SK-N-SH treated with all-trans-retinoic acid at 6 μM for 48 hours (cell line): ENCODE data around the gene SEL1L3.

Experiments
- ATAC-seq: fragments of 200-7000 bp; cut with Tn5 transposase; 3 replicates; pipeline ENCODE4 v1.9.1; 2020; ENCODE audit warnings: mild to moderate bottlenecking, moderate library complexity
- ARNTL ChIP-seq: fragments of 450-650 bp; formaldehyde crosslinking; IDR thresholded peaks from 2 replicates; pipeline ENCODE4 v1.5.0; 2020; ENCODE audit warnings: low read depth, mild to moderate bottlenecking, moderate library complexity, borderline replicate concordance
- BACH2 ChIP-seq: fragments of 250-450 bp; sonication (Bioruptor Pico); IDR thresholded peaks from 2 replicates; pipeline ENCODE4 v1.9.0; 2021; ENCODE audit warnings: mild to moderate bottlenecking, borderline replicate concordance
- CSDC2 ChIP-seq: fragments of 250-450 bp; sonication (Bioruptor Pico); IDR thresholded peaks from 2 replicates; pipeline ENCODE4 v1.5.0; 2020; ENCODE audit warnings: mild to moderate bottlenecking, moderate library complexity
- ESRRG ChIP-seq: fragments of 250-450 bp; sonication (Bioruptor Pico); IDR thresholded peaks from 2 replicates; pipeline ENCODE4 v1.6.1; 2021; ENCODE audit warnings: mild to moderate bottlenecking
- GLIS3 ChIP-seq: fragments of 250-450 bp; sonication (Bioruptor Pico); IDR thresholded peaks from 2 replicates; pipeline ENCODE4 v1.5.0; 2020; ENCODE audit warnings: mild to moderate bottlenecking, moderate library complexity
- ISL1 ChIP-seq: fragments of 250-450 bp; sonication (Bioruptor Pico); IDR thresholded peaks from 2 replicates; pipeline ENCODE4 v2.1.2; 2022; ENCODE audit warnings: mild to moderate bottlenecking, moderate library complexity
- OSR1 ChIP-seq: fragments of 250-450 bp; sonication (Bioruptor Pico); IDR thresholded peaks from 2 replicates; pipeline ENCODE4 v1.8.0; 2022; ENCODE audit warnings: moderate library complexity, mild to moderate bottlenecking, inconsistent platforms
- PPARA ChIP-seq: fragments of 250-450 bp; sonication (Bioruptor Pico); IDR thresholded peaks from 2 replicates; pipeline ENCODE4 v1.5.0; 2020; ENCODE audit warnings: mild to moderate bottlenecking, borderline replicate concordance
- SNAI2 ChIP-seq: fragments of 250-450 bp; sonication (Bioruptor Pico); IDR thresholded peaks from 2 replicates; pipeline ENCODE4 v1.5.0; 2020; ENCODE audit warnings: mild to moderate bottlenecking, moderate library complexity
- TCF4 ChIP-seq: fragments of 250-450 bp; sonication (Bioruptor Pico); IDR thresholded peaks from 2 replicates; pipeline ENCODE4 v1.8.0; 2021; ENCODE audit warnings: mild to moderate bottlenecking, moderate library complexity, borderline replicate concordance
- ZC3H10 ChIP-seq: fragments of 250-450 bp; sonication (Bioruptor Pico); IDR thresholded peaks from 2 replicates; pipeline ENCODE4 v1.5.1; 2021; ENCODE audit warnings: mild to moderate bottlenecking, moderate library complexity
- ZFP30 ChIP-seq: fragments of 450-650 bp; formaldehyde crosslinking; IDR thresholded peaks from 2 replicates; pipeline ENCODE4 v1.5.0; 2022; ENCODE audit warnings: mild to moderate bottlenecking, moderate library complexity
- ZNF565 ChIP-seq: fragments of 450-650 bp; formaldehyde crosslinking; conservative IDR thresholded peaks from 2 replicates; pipeline ENCODE4 v1.5.0; 2020; ENCODE audit warnings: low read depth, mild to moderate bottlenecking, moderate library complexity
- ZNF70 ChIP-seq: fragments of 450-650 bp; formaldehyde crosslinking; IDR thresholded peaks from 2 replicates; pipeline ENCODE4 v1.5.0; 2020; ENCODE audit warnings: mild to moderate bottlenecking, moderate library complexity
- ZNF8 ChIP-seq: fragments of 450-650 bp; formaldehyde crosslinking; IDR thresholded peaks from 2 replicates; pipeline ENCODE4 v1.5.0; 2020; ENCODE audit warnings: mild to moderate bottlenecking, moderate library complexity
- TF ChIP-seq, protein P1 (sequence below): fragments of 250-450 bp; sonication (Bioruptor Pico); IDR thresholded peaks from 2 replicates; pipeline ENCODE4 v1.5.0; 2020; ENCODE audit warnings: mild to moderate bottlenecking, moderate library complexity
- TF ChIP-seq, protein P2 (sequence below): fragments of 250-450 bp; sonication (Bioruptor Pico); IDR thresholded peaks from 2 replicates; pipeline ENCODE4 v1.8.0; 2021; ENCODE audit warnings: low read depth, mild to moderate bottlenecking, moderate library complexity, borderline replicate concordance
- TF ChIP-seq, protein P3 (sequence below): fragments of 250-450 bp; sonication (Bioruptor Pico); IDR thresholded peaks from 2 replicates; pipeline ENCODE4 v1.8.0; 2020; ENCODE audit warnings: mild to moderate bottlenecking, moderate library complexity, borderline replicate concordance
- TF ChIP-seq, protein P4 (sequence below): fragments of 250-450 bp; sonication (Bioruptor Pico); IDR thresholded peaks from 2 replicates; pipeline ENCODE4 v1.5.1; 2020; ENCODE audit warnings: low read depth, mild to moderate bottlenecking, moderate library complexity

The SEL1L3 gene

DNA sequence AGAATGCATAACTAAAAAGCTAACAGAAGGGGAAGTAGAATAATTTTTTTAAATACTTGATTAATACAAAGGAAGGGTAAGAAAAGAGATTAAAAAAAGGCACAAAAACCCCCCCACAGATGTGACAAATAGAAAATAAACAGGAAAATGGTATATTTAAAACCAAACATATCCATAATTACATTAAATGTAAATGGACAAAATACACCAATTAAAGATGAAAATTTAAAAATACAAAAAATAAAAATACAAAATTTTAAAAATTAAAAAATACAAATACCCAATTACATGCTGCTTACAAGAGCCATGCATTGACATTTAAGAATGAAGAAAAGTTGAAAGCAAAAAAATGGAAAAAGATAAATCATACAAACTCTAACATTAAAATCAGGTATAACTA, 86.0 kb downstream of the SEL1L3 start:
- TF ChIP-seq ZNF8 (CRISPR knock-in tag) (no peak), ISL1 (CRISPR knock-in tag) (no peak)
- TF ChIP-seq, protein P1, sequence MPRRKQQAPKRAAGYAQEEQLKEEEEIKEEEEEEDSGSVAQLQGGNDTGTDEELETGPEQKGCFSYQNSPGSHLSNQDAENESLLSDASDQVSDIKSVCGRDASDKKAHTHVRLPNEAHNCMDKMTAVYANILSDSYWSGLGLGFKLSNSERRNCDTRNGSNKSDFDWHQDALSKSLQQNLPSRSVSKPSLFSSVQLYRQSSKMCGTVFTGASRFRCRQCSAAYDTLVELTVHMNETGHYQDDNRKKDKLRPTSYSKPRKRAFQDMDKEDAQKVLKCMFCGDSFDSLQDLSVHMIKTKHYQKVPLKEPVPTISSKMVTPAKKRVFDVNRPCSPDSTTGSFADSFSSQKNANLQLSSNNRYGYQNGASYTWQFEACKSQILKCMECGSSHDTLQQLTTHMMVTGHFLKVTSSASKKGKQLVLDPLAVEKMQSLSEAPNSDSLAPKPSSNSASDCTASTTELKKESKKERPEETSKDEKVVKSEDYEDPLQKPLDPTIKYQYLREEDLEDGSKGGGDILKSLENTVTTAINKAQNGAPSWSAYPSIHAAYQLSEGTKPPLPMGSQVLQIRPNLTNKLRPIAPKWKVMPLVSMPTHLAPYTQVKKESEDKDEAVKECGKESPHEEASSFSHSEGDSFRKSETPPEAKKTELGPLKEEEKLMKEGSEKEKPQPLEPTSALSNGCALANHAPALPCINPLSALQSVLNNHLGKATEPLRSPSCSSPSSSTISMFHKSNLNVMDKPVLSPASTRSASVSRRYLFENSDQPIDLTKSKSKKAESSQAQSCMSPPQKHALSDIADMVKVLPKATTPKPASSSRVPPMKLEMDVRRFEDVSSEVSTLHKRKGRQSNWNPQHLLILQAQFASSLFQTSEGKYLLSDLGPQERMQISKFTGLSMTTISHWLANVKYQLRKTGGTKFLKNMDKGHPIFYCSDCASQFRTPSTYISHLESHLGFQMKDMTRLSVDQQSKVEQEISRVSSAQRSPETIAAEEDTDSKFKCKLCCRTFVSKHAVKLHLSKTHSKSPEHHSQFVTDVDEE (CRISPR knock-in tag): no peak
- TF ChIP-seq, protein P2, sequence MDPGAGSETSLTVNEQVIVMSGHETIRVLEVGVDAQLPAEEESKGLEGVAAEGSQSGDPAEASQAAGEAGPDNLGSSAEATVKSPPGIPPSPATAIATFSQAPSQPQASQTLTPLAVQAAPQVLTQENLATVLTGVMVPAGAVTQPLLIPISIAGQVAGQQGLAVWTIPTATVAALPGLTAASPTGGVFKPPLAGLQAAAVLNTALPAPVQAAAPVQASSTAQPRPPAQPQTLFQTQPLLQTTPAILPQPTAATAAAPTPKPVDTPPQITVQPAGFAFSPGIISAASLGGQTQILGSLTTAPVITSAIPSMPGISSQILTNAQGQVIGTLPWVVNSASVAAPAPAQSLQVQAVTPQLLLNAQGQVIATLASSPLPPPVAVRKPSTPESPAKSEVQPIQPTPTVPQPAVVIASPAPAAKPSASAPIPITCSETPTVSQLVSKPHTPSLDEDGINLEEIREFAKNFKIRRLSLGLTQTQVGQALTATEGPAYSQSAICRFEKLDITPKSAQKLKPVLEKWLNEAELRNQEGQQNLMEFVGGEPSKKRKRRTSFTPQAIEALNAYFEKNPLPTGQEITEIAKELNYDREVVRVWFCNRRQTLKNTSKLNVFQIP: no peak
- no peak for ATAC-seq

DNA sequence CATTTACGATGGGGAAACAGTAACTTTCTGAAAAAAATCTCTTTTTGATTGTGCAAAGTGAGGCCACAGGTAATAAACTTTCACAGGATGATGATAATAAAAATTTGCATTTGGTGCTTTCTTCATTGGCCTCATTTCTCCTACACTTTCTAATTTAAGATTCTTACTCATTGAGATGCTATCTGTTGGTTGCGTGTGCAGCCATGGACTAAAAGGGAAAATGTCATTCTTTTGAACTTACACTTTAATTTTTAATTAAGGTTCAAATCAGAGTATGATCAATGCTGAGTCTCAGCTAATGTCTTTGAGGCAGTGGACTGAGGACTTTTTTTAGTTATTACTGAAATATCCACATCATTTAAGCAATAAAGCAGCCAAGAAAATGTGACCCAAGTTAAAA, 87.6 kb downstream of the SEL1L3 start:
- TF ChIP-seq ISL1 (CRISPR knock-in tag) (no peak), CSDC2 (CRISPR knock-in tag) (no peak), OSR1 (CRISPR knock-in tag) (no peak), SNAI2 (CRISPR knock-in tag) (no peak), BACH2 (CRISPR knock-in tag) (no peak), GLIS3 (CRISPR knock-in tag) (no peak), ZNF70 (CRISPR knock-in tag) (no peak), ZNF565 (CRISPR knock-in tag) (no peak), ZNF8 (CRISPR knock-in tag) (no peak), ZFP30 (CRISPR knock-in tag) (no peak), ZC3H10 (CRISPR knock-in tag) (no peak), TCF4 (CRISPR knock-in tag) (no peak), ESRRG (CRISPR knock-in tag) (no peak), PPARA (no peak)
- TF ChIP-seq, protein P3, sequence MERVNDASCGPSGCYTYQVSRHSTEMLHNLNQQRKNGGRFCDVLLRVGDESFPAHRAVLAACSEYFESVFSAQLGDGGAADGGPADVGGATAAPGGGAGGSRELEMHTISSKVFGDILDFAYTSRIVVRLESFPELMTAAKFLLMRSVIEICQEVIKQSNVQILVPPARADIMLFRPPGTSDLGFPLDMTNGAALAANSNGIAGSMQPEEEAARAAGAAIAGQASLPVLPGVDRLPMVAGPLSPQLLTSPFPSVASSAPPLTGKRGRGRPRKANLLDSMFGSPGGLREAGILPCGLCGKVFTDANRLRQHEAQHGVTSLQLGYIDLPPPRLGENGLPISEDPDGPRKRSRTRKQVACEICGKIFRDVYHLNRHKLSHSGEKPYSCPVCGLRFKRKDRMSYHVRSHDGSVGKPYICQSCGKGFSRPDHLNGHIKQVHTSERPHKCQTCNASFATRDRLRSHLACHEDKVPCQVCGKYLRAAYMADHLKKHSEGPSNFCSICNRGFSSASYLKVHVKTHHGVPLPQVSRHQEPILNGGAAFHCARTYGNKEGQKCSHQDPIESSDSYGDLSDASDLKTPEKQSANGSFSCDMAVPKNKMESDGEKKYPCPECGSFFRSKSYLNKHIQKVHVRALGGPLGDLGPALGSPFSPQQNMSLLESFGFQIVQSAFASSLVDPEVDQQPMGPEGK (CRISPR knock-in tag): no peak
- TF ChIP-seq, protein P4, sequence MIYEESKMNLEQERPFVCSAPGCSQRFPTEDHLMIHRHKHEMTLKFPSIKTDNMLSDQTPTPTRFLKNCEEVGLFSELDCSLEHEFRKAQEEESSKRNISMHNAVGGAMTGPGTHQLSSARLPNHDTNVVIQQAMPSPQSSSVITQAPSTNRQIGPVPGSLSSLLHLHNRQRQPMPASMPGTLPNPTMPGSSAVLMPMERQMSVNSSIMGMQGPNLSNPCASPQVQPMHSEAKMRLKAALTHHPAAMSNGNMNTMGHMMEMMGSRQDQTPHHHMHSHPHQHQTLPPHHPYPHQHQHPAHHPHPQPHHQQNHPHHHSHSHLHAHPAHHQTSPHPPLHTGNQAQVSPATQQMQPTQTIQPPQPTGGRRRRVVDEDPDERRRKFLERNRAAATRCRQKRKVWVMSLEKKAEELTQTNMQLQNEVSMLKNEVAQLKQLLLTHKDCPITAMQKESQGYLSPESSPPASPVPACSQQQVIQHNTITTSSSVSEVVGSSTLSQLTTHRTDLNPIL (CRISPR knock-in tag): no peak
- TF ChIP-seq, protein P2: no peak
- no peak for ATAC-seq

DNA sequence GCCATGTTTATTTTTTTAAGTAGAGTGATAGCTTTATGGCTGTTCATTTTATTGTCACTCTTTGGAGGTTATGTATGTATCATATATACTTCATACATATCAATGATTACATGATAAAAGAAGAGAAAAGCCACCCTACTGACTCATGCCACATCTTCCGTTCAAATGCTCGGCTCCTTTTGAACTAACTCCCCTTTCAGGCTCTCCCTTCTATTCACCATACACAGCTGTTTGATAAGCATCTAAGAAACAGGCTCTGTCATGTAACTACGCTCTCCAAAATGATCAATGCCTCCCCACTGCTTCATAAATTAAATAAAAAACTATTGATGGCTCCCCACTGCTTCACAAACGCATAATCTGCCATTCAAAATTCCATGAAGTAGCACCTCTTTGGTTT, 89.4 kb downstream of the SEL1L3 start:
- no peak for ATAC-seq
- no peak for TF ChIP-seq TCF4 (CRISPR knock-in tag)
- no peak for TF ChIP-seq ZNF70 (CRISPR knock-in tag)
- TF ChIP-seq, protein P1 (CRISPR knock-in tag): no peak
- no peak for TF ChIP-seq SNAI2 (CRISPR knock-in tag)
- no peak for TF ChIP-seq ISL1 (CRISPR knock-in tag)
- no peak for TF ChIP-seq ESRRG (CRISPR knock-in tag)
- TF ChIP-seq, protein P4 (CRISPR knock-in tag): no peak
- TF ChIP-seq ZC3H10 (CRISPR knock-in tag): no peak
- TF ChIP-seq, protein P3 (CRISPR knock-in tag): no peak
- TF ChIP-seq, protein P2: no peak
- no peak for TF ChIP-seq BACH2 (CRISPR knock-in tag)
- TF ChIP-seq GLIS3 (CRISPR knock-in tag): no peak
- no peak for TF ChIP-seq ARNTL (CRISPR knock-in tag)
